ENCODE results near the gene MYOCD.

GRCh38 chr17:12712941-12713340 lies 47.3 kb downstream of the MYOCD start:
- TF ChIP-seq CENPBD1 (CRISPR knock-in tag; IDR thresholded peaks at IDR 0.05; ENCODE audit: borderline replicate concordance, low read depth) (no peak), ZFP36 (IDR thresholded peaks at IDR 0.05; ENCODE audit: borderline replicate concordance, low read depth, low read length, partially characterized antibody) (no peak), BRCA1 (CRISPR knock-in tag; IDR thresholded peaks at IDR 0.05) (no peak), MNT (IDR thresholded peaks at IDR 0.05) (no peak), ZNF138 (CRISPR knock-in tag; IDR thresholded peaks at IDR 0.05; ENCODE audit: low read depth) (no peak), CREB1 (IDR thresholded peaks at IDR 0.05) (no peak), CREB1 (CRISPR knock-in tag; IDR thresholded peaks at IDR 0.05) (no peak), CHD2 (IDR thresholded peaks at IDR 0.05; ENCODE audit: low read depth, low read length) (no peak), CTCF (CRISPR knock-in tag; IDR thresholded peaks at IDR 0.05) (no peak), ZNF558 (CRISPR knock-in tag; IDR thresholded peaks at IDR 0.05; ENCODE audit: borderline replicate concordance) (no peak), ZNF780A (CRISPR knock-in tag; IDR thresholded peaks at IDR 0.05) (no peak), YY1 (IDR thresholded peaks at IDR 0.05; ENCODE audit: insufficient read depth, insufficient replicate concordance, low read depth, low read length) (no peak), POLR2AphosphoS5 (IDR thresholded peaks at IDR 0.05; ENCODE audit: low read depth, low read length) (no peak), IRF2 (CRISPR knock-in tag; IDR thresholded peaks at IDR 0.05) (no peak)
- TF ChIP-seq, protein P1, sequence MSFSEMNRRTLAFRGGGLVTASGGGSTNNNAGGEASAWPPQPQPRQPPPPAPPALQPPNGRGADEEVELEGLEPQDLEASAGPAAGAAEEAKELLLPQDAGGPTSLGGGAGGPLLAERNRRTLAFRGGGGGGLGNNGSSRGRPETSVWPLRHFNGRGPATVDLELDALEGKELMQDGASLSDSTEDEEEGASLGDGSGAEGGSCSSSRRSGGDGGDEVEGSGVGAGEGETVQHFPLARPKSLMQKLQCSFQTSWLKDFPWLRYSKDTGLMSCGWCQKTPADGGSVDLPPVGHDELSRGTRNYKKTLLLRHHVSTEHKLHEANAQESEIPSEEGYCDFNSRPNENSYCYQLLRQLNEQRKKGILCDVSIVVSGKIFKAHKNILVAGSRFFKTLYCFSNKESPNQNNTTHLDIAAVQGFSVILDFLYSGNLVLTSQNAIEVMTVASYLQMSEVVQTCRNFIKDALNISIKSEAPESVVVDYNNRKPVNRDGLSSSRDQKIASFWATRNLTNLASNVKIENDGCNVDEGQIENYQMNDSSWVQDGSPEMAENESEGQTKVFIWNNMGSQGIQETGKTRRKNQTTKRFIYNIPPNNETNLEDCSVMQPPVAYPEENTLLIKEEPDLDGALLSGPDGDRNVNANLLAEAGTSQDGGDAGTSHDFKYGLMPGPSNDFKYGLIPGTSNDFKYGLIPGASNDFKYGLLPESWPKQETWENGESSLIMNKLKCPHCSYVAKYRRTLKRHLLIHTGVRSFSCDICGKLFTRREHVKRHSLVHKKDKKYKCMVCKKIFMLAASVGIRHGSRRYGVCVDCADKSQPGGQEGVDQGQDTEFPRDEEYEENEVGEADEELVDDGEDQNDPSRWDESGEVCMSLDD (CRISPR knock-in tag; IDR thresholded peaks at IDR 0.05; ENCODE audit: borderline replicate concordance), result no peak

Data from HepG2 (cell line).